B cell (primary cell): ENCODE results near the gene ACAP2.
"Not testable (repeated sequence)": the region's sequence is repeated elsewhere in the genome, so short reads cannot be mapped to it uniquely, and the experiment has no call there.

ENCODE experiments used
- CTCF ChIP-seq: fragments of 200-600 bp; IDR thresholded peaks from one replicate; pipeline ENCODE4 v1.8.0; 2022; ENCODE audit warnings: antibody characterized with exemption, mild to moderate bottlenecking
- EZH2 ChIP-seq: IDR thresholded peaks from 2 replicates; pipeline ENCODE4 v1.6.1; 2012; ENCODE audit warnings: borderline replicate concordance, low read depth, mild to moderate bottlenecking, moderate library complexity, low read length; ENCODE audit not compliant: insufficient read depth, poor library complexity, severe bottlenecking

DNA sequence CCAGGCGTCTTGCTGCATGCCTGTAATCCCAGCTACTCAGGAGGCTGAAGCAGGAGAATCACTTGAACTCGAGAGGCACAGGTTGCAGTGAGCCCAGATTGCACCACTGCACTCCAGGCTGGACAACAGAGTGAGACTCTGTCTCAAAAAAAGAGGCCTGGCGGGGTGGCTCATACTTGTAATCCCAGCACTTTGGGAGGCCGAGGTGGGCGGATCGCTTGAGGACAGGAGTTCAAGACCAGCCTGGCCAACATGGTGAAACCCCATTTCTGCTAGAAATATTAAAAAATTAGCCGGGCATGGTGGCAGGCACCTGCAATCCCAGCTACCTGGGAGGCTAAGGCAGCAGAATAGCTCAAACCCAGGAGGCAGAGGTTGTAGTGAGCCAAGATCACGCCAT is 32.3 kb upstream of the ACAP2 start:
- not testable (repeated sequence) for TF ChIP-seq EZH2, CTCF
